ENCODE results near the gene HPSE2.
A peak's percentile ranks its signal among the peaks of the same experiment; 100 is the strongest.

Gene HPSE2

GRCh38 chr10:98632456-98633150 is 603.0 kb downstream of the HPSE2 start:
- TF ChIP-seq, protein P1, sequence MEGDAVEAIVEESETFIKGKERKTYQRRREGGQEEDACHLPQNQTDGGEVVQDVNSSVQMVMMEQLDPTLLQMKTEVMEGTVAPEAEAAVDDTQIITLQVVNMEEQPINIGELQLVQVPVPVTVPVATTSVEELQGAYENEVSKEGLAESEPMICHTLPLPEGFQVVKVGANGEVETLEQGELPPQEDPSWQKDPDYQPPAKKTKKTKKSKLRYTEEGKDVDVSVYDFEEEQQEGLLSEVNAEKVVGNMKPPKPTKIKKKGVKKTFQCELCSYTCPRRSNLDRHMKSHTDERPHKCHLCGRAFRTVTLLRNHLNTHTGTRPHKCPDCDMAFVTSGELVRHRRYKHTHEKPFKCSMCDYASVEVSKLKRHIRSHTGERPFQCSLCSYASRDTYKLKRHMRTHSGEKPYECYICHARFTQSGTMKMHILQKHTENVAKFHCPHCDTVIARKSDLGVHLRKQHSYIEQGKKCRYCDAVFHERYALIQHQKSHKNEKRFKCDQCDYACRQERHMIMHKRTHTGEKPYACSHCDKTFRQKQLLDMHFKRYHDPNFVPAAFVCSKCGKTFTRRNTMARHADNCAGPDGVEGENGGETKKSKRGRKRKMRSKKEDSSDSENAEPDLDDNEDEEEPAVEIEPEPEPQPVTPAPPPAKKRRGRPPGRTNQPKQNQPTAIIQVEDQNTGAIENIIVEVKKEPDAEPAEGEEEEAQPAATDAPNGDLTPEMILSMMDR (IDR thresholded peaks at IDR 0.05; ENCODE audit: low read depth, low read length) = no peak
- TF ChIP-seq POLR2A (IDR thresholded peaks at IDR 0.05; ENCODE audit: extremely low read depth, insufficient read length) = no peak
- TF ChIP-seq, protein P2, sequence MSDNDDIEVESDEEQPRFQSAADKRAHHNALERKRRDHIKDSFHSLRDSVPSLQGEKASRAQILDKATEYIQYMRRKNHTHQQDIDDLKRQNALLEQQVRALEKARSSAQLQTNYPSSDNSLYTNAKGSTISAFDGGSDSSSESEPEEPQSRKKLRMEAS (IDR thresholded peaks at IDR 0.05; ENCODE audit: low read depth, low read length) = no peak
- no peak for TF ChIP-seq MYC (IDR thresholded peaks at IDR 0.05; ENCODE audit: low read depth, low read length)

DNA sequence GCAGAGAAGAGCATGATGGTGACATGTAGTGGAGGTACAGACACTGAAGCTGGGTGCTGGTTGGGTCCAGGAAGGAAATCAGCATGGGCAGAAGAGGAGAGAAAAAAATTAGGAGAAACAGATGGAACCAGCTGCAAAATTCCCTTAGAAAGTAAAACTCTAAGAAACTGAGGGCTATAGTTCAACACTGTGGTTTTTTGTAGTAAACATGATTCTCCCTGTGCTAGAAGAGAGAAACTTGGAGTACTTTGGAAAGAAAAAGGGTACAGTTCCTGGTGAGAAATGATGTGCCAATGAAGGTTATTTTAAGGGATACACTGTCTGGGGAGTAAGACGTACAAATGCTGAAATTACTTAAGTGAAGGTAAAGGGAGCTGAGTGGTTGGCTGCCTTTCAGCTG is 607.4 kb downstream of the HPSE2 start:
- no peak overlapping the region for H3K4me3 ChIP-seq (ENCODE audit: low read depth, low read length)
- no peak for DNase-seq (ENCODE audit: low read depth)
- TF ChIP-seq, protein P1 (IDR thresholded peaks at IDR 0.05; ENCODE audit: low read depth, low read length) = no peak
- TF ChIP-seq MYC (IDR thresholded peaks at IDR 0.05; ENCODE audit: low read depth, low read length) (no peak), POLR2A (IDR thresholded peaks at IDR 0.05; ENCODE audit: extremely low read depth, insufficient read length) (no peak)
- TF ChIP-seq, protein P2 (IDR thresholded peaks at IDR 0.05; ENCODE audit: low read depth, low read length) = no peak

More at GRCh38 chr10:98632456-98633150, 603.0 kb downstream of the HPSE2 start:
- H3K4me3 ChIP-seq (ENCODE audit: low read depth, low read length) = no peak overlapping the region
- no peak for DNase-seq (ENCODE audit: low read depth)

GRCh38 chr10:98627711-98628110 is 607.9 kb downstream of the HPSE2 start:
- no peak overlapping the region for H3K4me3 ChIP-seq (ENCODE audit: low read depth, low read length)
- TF ChIP-seq, protein P1 (IDR thresholded peaks at IDR 0.05; ENCODE audit: low read depth, low read length) = no peak
- DNase-seq (ENCODE audit: low read depth) = no peak

- DNase-seq (ENCODE audit: low read depth) = no peak
- TF ChIP-seq, protein P1 (IDR thresholded peaks at IDR 0.05; ENCODE audit: low read depth, low read length) = no peak
- TF ChIP-seq MYC (IDR thresholded peaks at IDR 0.05; ENCODE audit: low read depth, low read length) (no peak), POLR2A (IDR thresholded peaks at IDR 0.05; ENCODE audit: extremely low read depth, insufficient read length) (no peak)
- TF ChIP-seq, protein P2 (IDR thresholded peaks at IDR 0.05; ENCODE audit: low read depth, low read length) = no peak
Measured at GRCh38 chr10:98624963-98625362, 610.7 kb downstream of the HPSE2 start.

DNA sequence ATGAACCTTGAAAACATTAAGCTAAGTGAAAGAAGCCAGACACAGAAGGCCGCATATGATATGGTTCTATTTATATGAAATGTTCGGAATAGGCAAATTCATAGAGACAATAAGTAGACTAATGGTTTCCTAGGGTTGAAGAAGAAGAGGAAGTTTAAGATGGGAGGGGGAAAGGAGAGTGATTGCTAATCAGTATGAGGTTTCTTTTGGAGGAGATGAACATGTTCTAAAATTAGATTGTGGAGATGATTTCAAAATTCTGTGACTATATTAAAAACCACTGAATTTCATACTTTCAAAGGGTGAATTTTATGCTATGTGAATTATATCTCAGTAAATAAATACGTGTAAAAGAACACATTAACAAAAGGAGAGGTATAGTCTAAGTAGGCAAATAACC is 612.5 kb downstream of the HPSE2 start:
- TF ChIP-seq, protein P2 (IDR thresholded peaks at IDR 0.05; ENCODE audit: low read depth, low read length) = no peak
- no peak for TF ChIP-seq MYC (IDR thresholded peaks at IDR 0.05; ENCODE audit: low read depth, low read length)
- TF ChIP-seq, protein P1 (IDR thresholded peaks at IDR 0.05; ENCODE audit: low read depth, low read length) = no peak
- no peak for TF ChIP-seq POLR2A (IDR thresholded peaks at IDR 0.05; ENCODE audit: extremely low read depth, insufficient read length)
- DNase-seq (ENCODE audit: low read depth) = peak; percentile 42
- H3K4me3 ChIP-seq (ENCODE audit: low read depth, low read length) = no peak overlapping the region

More at GRCh38 chr10:98624963-98625362, 610.7 kb downstream of the HPSE2 start:
- H3K4me3 ChIP-seq (ENCODE audit: low read depth, low read length) = no peak overlapping the region
